ENCODE measurements around the gene PHF14. TPM values are rescaled to one million over a fixed set of nuclear protein-coding genes. Genes with fewer than 3 reads are reported as not detected.
A peak's percentile ranks its signal among the peaks of the same experiment; 100 is the strongest.

PHF14 gene
- total RNA-seq, 1 donor from 2014 or later, result 36.2 TPM

GRCh38 chr7:11082121-11082520 lies 108.4 kb downstream of the PHF14 start:
- no peak for DNase-seq (ENCODE audit: extremely low read depth, low read depth, low spot score)

GRCh38 chr7:11082552-11083213 lies 109.0 kb downstream of the PHF14 start:
- no peak for DNase-seq (ENCODE audit: extremely low read depth, low read depth, low spot score)

GRCh38 chr7:11083214-11083568 lies 109.5 kb downstream of the PHF14 start:
- no peak for DNase-seq (ENCODE audit: extremely low read depth, low read depth, low spot score)

GRCh38 chr7:11104578-11104977 lies 130.9 kb downstream of the PHF14 start:
- DNase-seq (ENCODE audit: extremely low read depth, low read depth, low spot score), result no peak

- no peak for DNase-seq (ENCODE audit: extremely low read depth, low read depth, low spot score)
Observed at GRCh38 chr7:11109659-11110058, 136.0 kb downstream of the PHF14 start.

GRCh38 chr7:11120068-11120664 lies 146.5 kb downstream of the PHF14 start:
- no peak for DNase-seq (ENCODE audit: extremely low read depth, low read depth, low spot score)

GRCh38 chr7:11120675-11121220 lies 147.1 kb downstream of the PHF14 start:
- no peak for DNase-seq (ENCODE audit: extremely low read depth, low read depth, low spot score)

GRCh38 chr7:11124856-11125559 lies 151.3 kb downstream of the PHF14 start:
- DNase-seq (ENCODE audit: extremely low read depth, low read depth, low spot score), result no peak

GRCh38 chr7:11127114-11127785 lies 153.6 kb downstream of the PHF14 start:
- DNase-seq (ENCODE audit: extremely low read depth, low read depth, low spot score), result no peak

- DNase-seq (ENCODE audit: extremely low read depth, low read depth, low spot score), result no peak
Observed at GRCh38 chr7:11127988-11128387, 154.3 kb downstream of the PHF14 start.

- DNase-seq (ENCODE audit: extremely low read depth, low read depth, low spot score), result no peak
Observed at GRCh38 chr7:11128498-11128897, 154.8 kb downstream of the PHF14 start.

- DNase-seq (ENCODE audit: extremely low read depth, low read depth, low spot score), result peak; percentile 7
Observed at GRCh38 chr7:11130012-11130411, 156.3 kb downstream of the PHF14 start.

GRCh38 chr7:11130601-11131000 lies 156.9 kb downstream of the PHF14 start:
- no peak for DNase-seq (ENCODE audit: extremely low read depth, low read depth, low spot score)

- no peak for DNase-seq (ENCODE audit: extremely low read depth, low read depth, low spot score)
Observed at GRCh38 chr7:11133436-11133959, 159.8 kb downstream of the PHF14 start.

GRCh38 chr7:11135573-11135972 lies 161.9 kb downstream of the PHF14 start:
- DNase-seq (ENCODE audit: extremely low read depth, low read depth, low spot score), result no peak

GRCh38 chr7:11141541-11141940 lies 167.9 kb downstream of the PHF14 start:
- no peak for DNase-seq (ENCODE audit: extremely low read depth, low read depth, low spot score)

- no peak for DNase-seq (ENCODE audit: extremely low read depth, low read depth, low spot score)
Observed at GRCh38 chr7:11153694-11154093, 180.0 kb downstream of the PHF14 start.

GRCh38 chr7:11155883-11156282 lies 182.2 kb downstream of the PHF14 start:
- no peak for DNase-seq (ENCODE audit: extremely low read depth, low read depth, low spot score)

GRCh38 chr7:11161499-11161898 lies 187.8 kb downstream of the PHF14 start:
- DNase-seq (ENCODE audit: extremely low read depth, low read depth, low spot score), result no peak

GRCh38 chr7:11163220-11163619 lies 189.5 kb downstream of the PHF14 start:
- DNase-seq (ENCODE audit: extremely low read depth, low read depth, low spot score), result no peak

- DNase-seq (ENCODE audit: extremely low read depth, low read depth, low spot score), result no peak
Observed at GRCh38 chr7:11166051-11166450, 192.4 kb downstream of the PHF14 start.
